Keratinocyte (primary cell): ENCODE measurements around the gene EGFLAM. TPM values are rescaled to one million over a fixed set of nuclear protein-coding genes. Genes with fewer than 3 reads are reported as not detected.

Source experiments
- DNase-seq: peaks from one replicate; pipeline ENCODE4 v3.0.0-alpha.2; 2011; ENCODE audit warnings: low read depth, missing footprints, low spot score
- FAIRE-seq: peaks from 2 replicates; lab custom pipeline; 2011; peaks lifted over from hg19 to GRCh38; lab: Jason Lieb, UNC
- H2AFZ ChIP-seq: 2 replicates; pipeline ENCODE4 v1.6.0; 2012; ENCODE audit warnings: low read length, control low read depth, inconsistent platforms; ENCODE audit not compliant: control insufficient read depth
- H3K27ac ChIP-seq: 2 replicates; pipeline ENCODE4 v1.5.1; 2011; ENCODE audit warnings: low read length; ENCODE audit not compliant: control insufficient read depth, insufficient read depth
- H3K27me3 ChIP-seq: 3 replicates; pipeline ENCODE4 v1.6.0; 2011; ENCODE audit warnings: low read length; ENCODE audit not compliant: control insufficient read depth, insufficient read depth; ENCODE audit errors: extremely low read depth
- H3K36me3 ChIP-seq, 2 experiments: 2 replicates in 1 of 2; 3 replicates in 1 of 2; pipeline ENCODE4 v1.5.1; 2011; ENCODE audit warnings: low read length in 2 of 2, mild to moderate bottlenecking in 1 of 2; ENCODE audit not compliant: control insufficient read depth in 2 of 2, insufficient read depth in 2 of 2; ENCODE audit errors: extremely low read depth in 1 of 2
- H3K4me1 ChIP-seq: 3 replicates; pipeline ENCODE4 v1.5.1; 2011; ENCODE audit warnings: low read length; ENCODE audit not compliant: control insufficient read depth, insufficient read depth; ENCODE audit errors: extremely low read depth
- H3K4me2 ChIP-seq: 3 replicates; pipeline ENCODE4 v1.6.0; 2011; ENCODE audit warnings: low read depth, low read length; ENCODE audit not compliant: control insufficient read depth, insufficient read depth; ENCODE audit errors: extremely low read depth
- H3K4me3 ChIP-seq, 3 experiments: fragments of 200-600 bp in 1 of 3; sonication (generic) in 1 of 3; 2 replicates in 2 of 3; 3 replicates in 1 of 3; pipeline ENCODE4 v1.5.1; 2011 to 2016; ENCODE audit warnings: low read length in 3 of 3, mild to moderate bottlenecking in 3 of 3, control low read depth in 2 of 3, inconsistent platforms in 1 of 3, low read depth in 1 of 3, mixed read lengths in 1 of 3, mixed run types in 1 of 3, moderate library complexity in 1 of 3; ENCODE audit not compliant: control insufficient read depth in 2 of 3, insufficient read depth in 2 of 3; ENCODE audit errors: extremely low read depth in 1 of 3
- H3K79me2 ChIP-seq: 2 replicates; pipeline ENCODE4 v1.6.0; 2012; ENCODE audit warnings: low read length; ENCODE audit not compliant: control insufficient read depth, insufficient read depth
- H3K9ac ChIP-seq: 3 replicates; pipeline ENCODE4 v1.6.0; 2011; ENCODE audit warnings: low read length; ENCODE audit not compliant: control insufficient read depth, insufficient read depth; ENCODE audit errors: extremely low read depth
- H3K9me1 ChIP-seq: 3 replicates; pipeline ENCODE4 v1.6.0; 2011; ENCODE audit warnings: low read length; ENCODE audit not compliant: control insufficient read depth, insufficient read depth; ENCODE audit errors: extremely low read depth
- H3K9me3 ChIP-seq: 2 replicates; pipeline ENCODE4 v1.5.1; 2012; ENCODE audit warnings: low read depth, low read length; ENCODE audit not compliant: control insufficient read depth
- H4K20me1 ChIP-seq: 3 replicates; pipeline ENCODE4 v1.6.0; 2011; ENCODE audit warnings: low read length; ENCODE audit not compliant: control insufficient read depth, insufficient read depth; ENCODE audit errors: extremely low read depth
- EZH2 ChIP-seq: IDR thresholded peaks from one replicate; pipeline ENCODE4 v1.6.1; 2012; ENCODE audit warnings: inconsistent platforms, mild to moderate bottlenecking, low read length, moderate library complexity
- dilution Hi-C: fragments of 300-500 bp; cut with MboI; formaldehyde crosslinking; loops from one replicate; pipeline ENCODE4 v1.7.0; 2020; ENCODE audit warnings: low sequenced_read_pairs; ENCODE audit not compliant: extremely low pct_ligation_motif_present
- polyA plus RNA-seq, 5 experiments: library from polyadenylated mRNA; depleted of rRNA in 3 of 5; stranded (reverse) in 3 of 5; stranded (forward) in 1 of 5; unstranded in 1 of 5; fragments of >200 nt; gene quantifications; 1 replicate in 1 of 5; 2 replicates in 3 of 5; 3 replicates in 1 of 5; pipeline versions ENCODE4 v1.2.1 to v1.2.3, GENCODE V29; 2011 to 2012; ENCODE audit warnings: missing spikeins in 2 of 5, low read depth in 1 of 5, low replicate concordance in 1 of 5
- TF ChIP-seq, protein P1 (sequence below), 3 experiments: IDR thresholded peaks in 1 of 3; conservative IDR thresholded peaks in 1 of 3; optimal IDR thresholded peaks in 1 of 3; 2 replicates in 2 of 3; 3 replicates in 1 of 3; pipeline versions ENCODE3 to v1.5.1; 2011; ENCODE audit warnings: low read length in 3 of 3, mild to moderate bottlenecking in 3 of 3, moderate library complexity in 2 of 3, control low read depth in 1 of 3, inconsistent platforms in 1 of 3; ENCODE audit not compliant: insufficient read depth in 2 of 3; ENCODE audit errors: extremely low read depth in 1 of 3

The EGFLAM gene
- polyA plus RNA-seq, 1 donor (not counting 4 experiments of a cell fraction or from before 2014, with no cell fraction given): not detected

DNA sequence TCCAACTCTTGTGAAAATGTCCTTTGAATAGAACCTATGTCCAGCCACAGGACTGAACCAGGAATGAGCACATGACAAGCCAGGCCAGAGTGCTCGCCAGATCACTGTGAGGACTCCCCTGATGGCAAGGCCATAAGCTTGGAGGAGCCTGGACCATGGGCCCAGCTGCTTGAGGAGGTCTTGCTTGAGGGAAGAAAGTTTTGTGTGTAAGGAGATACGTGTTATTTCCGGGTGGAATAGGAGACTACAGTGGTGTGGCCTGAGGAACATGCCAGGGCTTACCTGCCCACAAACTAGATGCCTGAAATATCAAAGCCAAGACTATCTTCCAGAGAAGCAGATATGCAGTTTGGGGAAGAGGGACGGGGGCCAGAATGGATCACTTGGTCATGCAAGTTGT, 213.3 kb downstream of the EGFLAM start:
- H3K79me2 ChIP-seq: no peaks in the 10 kb centered on the region
- no peak overlapping the region for H3K9ac ChIP-seq
- no peaks in the 10 kb centered on the region for H3K9me3 ChIP-seq
- no peak for FAIRE-seq
- H3K36me3 ChIP-seq: no peaks in the 10 kb centered on the region
- H3K9me1 ChIP-seq: no peaks in the 10 kb centered on the region
- dilution Hi-C loops: no loop called here
- TF ChIP-seq, protein P1, sequence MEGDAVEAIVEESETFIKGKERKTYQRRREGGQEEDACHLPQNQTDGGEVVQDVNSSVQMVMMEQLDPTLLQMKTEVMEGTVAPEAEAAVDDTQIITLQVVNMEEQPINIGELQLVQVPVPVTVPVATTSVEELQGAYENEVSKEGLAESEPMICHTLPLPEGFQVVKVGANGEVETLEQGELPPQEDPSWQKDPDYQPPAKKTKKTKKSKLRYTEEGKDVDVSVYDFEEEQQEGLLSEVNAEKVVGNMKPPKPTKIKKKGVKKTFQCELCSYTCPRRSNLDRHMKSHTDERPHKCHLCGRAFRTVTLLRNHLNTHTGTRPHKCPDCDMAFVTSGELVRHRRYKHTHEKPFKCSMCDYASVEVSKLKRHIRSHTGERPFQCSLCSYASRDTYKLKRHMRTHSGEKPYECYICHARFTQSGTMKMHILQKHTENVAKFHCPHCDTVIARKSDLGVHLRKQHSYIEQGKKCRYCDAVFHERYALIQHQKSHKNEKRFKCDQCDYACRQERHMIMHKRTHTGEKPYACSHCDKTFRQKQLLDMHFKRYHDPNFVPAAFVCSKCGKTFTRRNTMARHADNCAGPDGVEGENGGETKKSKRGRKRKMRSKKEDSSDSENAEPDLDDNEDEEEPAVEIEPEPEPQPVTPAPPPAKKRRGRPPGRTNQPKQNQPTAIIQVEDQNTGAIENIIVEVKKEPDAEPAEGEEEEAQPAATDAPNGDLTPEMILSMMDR (optimal IDR thresholded peaks at IDR 0.05 in 1 of 3, IDR thresholded peaks at IDR 0.05 in 1 of 3, conservative IDR thresholded peaks at IDR 0.05 in 1 of 3; ENCODE audit: extremely low read depth in 1 of 3, insufficient read depth in 2 of 3, low read length in 3 of 3): no peak
- no peak for TF ChIP-seq EZH2
- DNase-seq: no peak
- no peak overlapping the region for H3K27ac ChIP-seq
- peaks cover 7% of the 10 kb centered on the region for H3K4me1 ChIP-seq
- no peak overlapping the region for H2AFZ ChIP-seq
- H3K27me3 ChIP-seq: no peaks in the 10 kb centered on the region
- H3K4me2 ChIP-seq: no peak overlapping the region
- H3K4me3 ChIP-seq: no peak overlapping the region
- no peaks in the 10 kb centered on the region for H4K20me1 ChIP-seq

DNA sequence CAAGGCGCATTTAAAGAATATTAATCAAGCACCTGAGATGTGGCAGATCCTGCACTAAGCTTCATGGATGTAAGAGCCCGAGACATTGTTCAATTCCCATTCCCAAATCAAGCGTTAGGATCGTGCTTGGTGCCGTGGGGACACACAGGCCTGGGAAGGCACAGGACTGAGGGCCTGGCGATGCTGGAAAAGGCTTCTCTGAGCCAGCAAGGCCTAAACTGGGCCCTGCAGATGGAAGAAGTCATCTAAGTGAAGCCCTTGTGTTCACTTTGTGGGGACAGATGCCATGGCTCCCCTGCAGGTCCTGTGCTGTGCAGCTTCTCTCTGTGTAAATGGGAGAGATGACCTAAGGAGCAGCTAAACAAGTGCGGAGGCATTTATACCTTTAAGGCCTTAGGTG, 214.2 kb downstream of the EGFLAM start:
- H2AFZ ChIP-seq: no peak overlapping the region
- H4K20me1 ChIP-seq: no peaks in the 10 kb centered on the region
- FAIRE-seq: no peak
- H3K9me3 ChIP-seq: no peaks in the 10 kb centered on the region
- H3K4me3 ChIP-seq: no peak overlapping the region
- no peaks in the 10 kb centered on the region for H3K27me3 ChIP-seq
- TF ChIP-seq, protein P1 (optimal IDR thresholded peaks at IDR 0.05 in 1 of 3, IDR thresholded peaks at IDR 0.05 in 1 of 3, conservative IDR thresholded peaks at IDR 0.05 in 1 of 3; ENCODE audit: extremely low read depth in 1 of 3, insufficient read depth in 2 of 3, low read length in 3 of 3): no peak
- TF ChIP-seq EZH2: no peak
- DNase-seq: no peak
- no peaks in the 10 kb centered on the region for H3K79me2 ChIP-seq
- H3K36me3 ChIP-seq: no peaks in the 10 kb centered on the region
- no peak overlapping the region for H3K4me2 ChIP-seq
- H3K9me1 ChIP-seq: no peaks in the 10 kb centered on the region
- dilution Hi-C loops: no loop called here
- H3K27ac ChIP-seq: no peak overlapping the region
- no peak overlapping the region for H3K9ac ChIP-seq
- H3K4me1 ChIP-seq: peaks cover 7% of the 10 kb centered on the region
